GM03348 (cell line): ENCODE measurements around the gene GPATCH3.
A peak's percentile ranks its signal among the peaks of the same experiment; 100 is the strongest.
"Not testable (repeated sequence)": the region's sequence is repeated elsewhere in the genome, so short reads cannot be mapped to it uniquely, and the experiment has no call there.

Experiments used
- DNase-seq: peaks from one replicate; pipeline ENCODE4 v3.0.0; 2012; ENCODE audit warnings: low spot score

GPATCH3 gene

DNA sequence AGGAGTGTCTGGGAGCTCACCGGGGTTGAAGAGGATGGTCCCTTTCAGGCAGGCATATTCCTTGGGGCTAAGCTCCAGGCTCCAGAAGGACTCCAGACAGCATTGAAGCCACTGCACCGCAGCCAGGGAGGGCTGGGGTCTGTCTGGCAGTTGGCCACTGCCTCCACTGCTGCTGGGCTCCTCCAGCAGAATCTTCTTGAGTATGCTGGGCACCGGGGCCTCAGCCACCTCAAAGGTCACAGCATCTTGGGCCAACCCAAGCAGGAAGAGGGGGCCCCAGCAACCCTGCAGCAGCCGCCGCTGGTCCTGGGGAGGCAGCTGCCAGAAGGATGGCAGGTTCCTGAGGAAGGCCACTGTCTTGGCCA, 13.1 kb upstream of the GPATCH3 start:
- no peak for DNase-seq

DNA sequence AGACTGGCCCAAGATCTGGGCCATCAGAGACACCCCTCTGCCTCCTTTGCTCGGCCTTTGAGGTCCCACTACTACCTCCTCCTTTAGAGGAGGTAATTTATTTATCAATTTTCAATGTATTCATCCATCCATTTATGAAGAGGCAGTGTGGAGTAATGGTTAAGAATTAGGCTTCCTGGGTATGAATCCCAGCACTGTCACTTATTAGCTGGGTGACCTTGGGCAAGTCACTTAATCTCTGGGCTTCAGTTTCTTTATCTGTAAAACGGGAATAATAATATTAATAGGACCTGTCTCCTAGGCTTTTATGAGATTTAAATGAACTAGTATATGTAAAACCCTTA, 11.9 kb upstream of the GPATCH3 start:
- DNase-seq = no peak

DNA sequence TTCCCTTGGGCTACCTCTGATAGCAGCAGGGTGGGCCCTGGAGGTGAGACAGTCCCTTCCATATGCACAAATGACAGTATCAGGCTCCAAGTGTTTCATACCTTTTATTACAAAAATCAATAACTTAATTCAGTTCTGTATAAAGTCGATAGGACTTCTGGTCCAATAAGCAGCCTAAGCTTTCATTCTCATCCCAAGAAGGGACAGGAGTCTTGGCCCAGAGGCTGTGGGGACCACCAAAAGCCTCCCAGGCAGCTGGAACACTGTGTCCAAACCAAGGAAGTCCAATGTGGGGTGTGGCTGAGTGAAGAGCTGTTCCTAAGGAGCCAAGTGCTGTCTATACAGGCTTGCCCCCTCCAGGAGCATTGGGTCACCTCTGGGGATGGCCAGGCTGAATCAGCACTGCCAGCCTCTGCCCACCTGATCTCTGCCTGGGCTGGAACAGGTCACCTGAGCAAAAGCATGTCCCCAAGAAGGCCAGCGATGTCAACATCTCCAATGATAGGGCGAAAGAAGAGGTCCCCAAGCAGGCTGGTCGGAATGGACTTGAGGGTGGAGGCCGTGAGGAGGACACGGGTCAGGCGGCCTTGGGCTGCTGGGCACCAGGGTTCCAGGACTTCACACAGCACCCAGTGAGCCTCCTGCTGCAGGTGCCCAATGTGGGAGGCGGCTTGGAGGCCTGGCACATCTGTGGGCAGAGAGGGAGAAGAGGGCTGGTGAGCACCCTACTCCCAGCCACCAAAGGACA, 11.3 kb upstream of the GPATCH3 start:
- no peak for DNase-seq

DNA sequence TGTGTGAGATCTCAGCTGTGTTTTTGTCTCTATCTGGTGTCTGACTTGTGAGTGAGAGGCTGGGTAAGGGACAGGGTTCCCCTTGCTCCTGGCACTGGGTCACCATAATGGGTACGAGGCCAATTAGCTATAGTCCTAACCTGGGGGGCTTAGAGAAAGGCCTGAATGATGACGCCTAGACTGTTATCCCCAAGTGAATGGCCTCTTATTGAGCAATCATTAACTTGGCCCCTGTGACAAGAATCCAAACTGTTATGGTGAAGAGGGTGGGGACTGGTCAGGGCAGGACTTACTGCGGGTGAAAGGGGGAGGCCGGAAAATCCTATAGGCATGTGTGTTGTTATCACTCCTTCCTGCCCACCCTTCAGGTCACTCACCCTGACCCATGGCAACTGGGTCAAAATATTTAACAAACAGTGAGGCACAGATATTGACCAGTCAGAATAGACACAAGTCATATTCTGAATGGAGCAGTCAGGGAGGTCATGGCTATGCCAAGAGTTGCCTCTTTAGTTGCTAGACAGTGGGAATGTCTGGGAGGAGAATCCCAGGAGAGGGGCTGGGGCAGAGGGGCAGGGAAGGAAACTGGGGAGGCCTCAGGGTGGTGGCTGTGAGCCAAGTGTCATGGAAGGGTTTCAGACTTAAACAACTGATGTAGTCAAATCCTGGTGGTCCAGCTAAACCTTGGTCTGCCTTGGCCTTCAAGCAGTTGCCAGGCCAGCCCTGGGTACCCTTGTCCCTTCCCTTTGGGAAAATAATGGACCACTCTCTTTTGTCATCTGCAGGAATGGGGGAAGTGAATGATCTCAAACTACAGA, 10.3 kb upstream of the GPATCH3 start:
- DNase-seq = no peak

DNA sequence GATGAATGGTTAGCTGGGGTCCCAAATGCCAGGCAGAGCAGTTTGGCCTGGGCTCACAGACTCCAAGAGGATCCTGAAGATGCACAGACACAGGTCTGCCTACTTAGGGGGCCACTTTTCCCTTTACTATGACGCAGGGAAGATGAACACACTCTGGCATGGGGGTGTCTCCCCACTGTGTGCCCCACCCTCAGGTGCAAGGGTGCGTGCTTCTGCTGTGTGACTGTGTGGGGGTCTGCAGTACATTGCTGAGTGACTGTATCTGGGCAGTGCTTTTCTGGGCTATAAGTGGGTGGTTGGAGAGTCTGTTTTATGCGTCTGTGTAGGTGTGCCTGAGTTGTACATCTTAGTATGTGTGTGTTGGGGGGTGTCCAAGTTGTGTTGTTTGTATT, 9.7 kb upstream of the GPATCH3 start:
- no peak for DNase-seq

DNA sequence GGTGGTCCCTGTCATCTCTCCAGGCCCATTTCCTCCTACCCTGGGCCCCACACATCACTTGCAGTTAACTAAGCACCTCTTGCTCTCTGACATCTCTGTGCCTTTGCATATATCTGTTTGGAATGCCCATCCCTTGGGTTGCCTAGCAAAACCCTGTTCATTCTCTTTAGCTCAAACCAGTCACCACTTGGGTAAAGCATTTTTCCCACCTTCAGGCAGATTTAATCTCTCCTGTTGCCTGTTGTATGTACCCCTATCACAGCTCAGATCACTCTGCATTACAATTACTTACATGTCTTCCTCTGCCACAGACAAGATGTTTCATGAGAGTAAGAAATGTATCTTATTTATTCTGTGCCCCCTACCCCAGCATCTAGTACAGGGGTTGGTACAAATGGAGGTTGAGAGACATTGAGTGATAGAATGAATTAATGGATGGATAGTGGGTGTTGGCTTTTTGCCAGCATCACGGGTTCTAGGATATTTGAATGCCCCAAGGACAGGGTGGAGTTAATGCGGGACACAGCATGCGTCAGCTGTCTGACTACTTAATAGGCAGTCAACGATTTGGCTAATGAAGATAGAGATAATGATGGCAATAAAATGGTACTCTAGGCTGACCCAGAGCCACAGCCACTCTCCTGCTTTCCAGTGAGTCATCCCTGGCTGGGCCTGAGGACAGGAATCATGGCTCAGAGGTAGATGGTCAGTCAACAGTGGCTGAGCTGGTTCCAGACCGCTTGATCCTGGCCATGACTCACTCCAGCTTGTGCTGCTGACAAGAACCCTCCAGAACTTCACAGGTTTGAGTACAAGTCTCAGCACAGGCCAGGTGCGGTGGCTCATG, 7.0 kb upstream of the GPATCH3 start:
- peak; percentile 81 for DNase-seq

DNA sequence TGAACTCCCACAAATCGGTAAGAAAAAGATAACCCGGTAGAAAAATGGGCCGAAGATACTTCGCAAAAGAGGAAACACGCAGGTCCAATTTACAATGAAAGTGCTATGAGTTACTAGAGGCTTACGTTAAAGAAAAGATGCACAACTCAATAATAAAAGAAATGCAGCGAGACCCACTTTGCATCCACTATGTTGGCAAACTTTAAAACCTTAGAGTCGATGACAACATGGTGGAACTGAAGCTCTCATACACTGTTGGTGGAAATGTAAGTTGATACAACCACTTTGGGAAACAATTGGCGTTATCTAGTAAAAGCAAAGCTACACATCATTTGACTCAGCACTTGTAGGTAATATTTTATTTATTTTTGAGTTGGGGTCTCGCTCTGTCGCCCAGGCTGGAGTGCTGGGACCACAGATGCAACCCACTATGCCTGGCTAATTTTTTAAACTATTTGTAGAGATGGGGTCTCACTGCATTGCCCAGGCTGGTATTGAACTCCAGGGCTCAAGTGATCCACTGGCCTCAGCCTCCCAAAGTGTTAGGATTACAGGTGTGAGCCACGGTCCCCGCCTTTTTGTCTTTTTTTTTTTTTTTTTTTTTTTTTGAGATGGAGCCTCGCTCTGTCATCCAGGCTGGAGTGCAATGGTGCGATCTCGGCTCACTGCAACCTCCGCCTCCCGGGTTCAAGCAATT, 696 bp upstream of the GPATCH3 start:
- DNase-seq = no peak

DNA sequence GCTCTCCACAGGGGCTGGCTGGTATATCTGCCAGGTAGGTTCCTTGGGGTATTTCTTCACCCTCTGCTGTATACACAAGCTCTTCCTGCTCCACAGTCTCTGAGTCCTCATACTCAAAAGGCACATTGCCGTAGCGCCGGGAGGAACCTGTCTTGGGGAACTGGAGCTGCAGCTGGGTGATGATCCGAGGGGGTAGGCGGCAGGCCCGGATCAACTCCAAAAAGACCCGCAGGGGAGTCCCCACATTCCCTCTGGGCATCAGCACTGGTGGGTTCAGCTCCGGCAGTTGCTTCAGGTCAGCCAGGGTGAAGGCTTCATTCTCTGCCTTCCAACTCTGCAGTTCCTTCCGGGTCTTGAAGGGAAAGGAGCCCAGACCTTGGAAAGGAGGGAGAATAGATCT, 2.9 kb downstream of the GPATCH3 start:
- no peak for DNase-seq

DNA sequence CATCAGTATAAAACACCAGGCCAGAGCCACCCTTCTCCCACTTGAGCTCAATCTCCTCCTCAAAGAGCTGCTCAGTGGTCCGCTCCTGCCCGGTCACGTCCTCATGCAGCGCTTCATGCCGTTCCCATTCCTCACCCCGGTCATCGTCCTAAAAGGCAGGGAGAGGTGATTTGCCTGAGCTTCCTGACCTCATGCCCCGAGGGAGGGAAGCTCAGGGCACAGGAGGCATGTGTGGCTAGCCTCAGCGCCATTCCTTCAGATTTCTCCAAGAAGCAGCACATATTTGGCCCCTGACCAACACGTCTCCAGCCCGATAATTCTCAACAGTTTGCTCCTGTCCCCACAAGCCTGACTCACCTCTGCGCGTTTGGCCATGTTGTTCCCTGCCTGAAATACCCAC, 6.0 kb downstream of the GPATCH3 start:
- DNase-seq = no peak

DNA sequence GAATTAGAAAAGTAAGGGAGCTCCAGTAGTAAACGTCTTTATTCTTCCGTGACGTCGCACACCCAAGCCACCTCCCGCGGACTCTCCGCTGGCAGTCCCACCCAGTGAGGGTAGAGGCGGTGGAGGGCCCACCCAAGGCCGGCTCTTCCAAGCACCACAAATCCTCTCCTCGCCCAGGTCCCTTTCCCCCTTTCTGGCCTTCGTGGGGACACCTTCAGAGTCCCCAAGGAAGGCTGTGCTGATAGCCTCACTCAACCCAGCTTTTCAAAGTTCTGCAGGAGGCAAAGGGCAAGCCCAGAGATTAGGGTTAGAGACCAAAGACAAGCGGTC, 9.8 kb downstream of the GPATCH3 start:
- no peak for DNase-seq

DNA sequence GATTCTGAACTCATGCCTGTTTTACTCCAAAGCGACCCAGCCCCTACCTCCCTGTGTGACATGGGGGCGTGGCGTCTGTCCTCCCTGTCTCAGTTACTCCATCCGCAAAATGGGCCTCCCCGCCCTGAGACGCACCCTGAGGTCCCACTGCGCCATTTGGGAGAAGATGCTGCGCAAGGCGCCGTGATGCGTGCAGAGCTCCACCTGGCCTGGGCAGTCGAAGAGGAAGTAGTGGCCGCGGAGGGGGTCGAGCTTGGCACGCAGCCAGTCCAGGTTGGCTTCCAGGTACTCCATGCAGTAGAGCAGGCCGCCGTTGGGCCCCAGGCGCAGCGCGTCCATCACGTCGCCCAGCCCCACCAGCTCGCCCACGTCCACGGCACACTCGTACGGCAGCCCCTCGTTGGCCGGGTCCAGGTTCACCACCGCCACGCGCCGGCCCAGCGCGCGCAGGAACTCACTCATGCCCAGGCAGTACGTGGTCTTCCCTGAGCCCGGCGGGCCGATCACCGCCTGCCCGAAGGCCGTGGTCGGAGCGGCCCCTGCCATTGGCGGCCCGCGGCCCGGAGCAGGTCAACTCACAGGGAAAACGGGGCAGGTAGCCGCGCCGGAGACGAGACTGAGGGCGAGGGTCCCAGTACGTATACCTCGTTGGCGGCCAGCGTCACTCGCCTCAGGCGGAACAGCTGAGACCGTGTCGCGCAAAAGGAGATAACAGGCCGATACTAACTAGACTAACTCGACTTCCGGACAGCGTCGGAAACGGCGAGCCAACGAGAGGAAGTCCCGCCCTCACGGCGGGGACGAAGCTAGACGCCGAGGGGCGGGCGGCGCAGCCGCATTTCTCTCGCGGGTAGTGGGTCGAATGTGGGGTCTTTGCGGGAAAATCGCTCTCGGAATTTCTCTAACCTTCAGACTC, 10.5 kb downstream of the GPATCH3 start, which contains the start of gene GPN2:
Gene GPN2 (minus strand): TSS at position 733 of the 916 bp plus-strand sequence. CDS start 187 bp downstream, at position 546.
- DNase-seq = peak; percentile 93

DNA sequence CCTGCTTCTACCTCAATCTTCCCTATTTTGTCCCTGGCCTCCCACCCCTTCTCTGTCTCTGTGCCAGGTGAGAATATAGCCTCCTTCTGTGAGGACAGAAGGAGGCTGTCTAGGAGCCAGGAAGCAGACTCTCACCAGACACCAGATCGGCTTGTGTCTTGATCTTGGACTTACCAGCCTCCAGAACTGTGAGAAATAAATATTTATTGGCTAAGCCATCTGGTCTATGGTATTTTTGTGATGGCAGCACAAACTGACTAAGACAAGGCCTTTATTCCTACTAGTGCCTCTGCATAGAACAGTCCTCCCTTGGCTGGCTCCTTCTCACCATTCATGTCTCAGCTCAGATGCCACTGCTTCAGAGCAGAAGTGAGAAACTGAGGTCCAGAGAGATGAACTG, 12.0 kb downstream of the GPATCH3 start:
- DNase-seq = no peak

DNA sequence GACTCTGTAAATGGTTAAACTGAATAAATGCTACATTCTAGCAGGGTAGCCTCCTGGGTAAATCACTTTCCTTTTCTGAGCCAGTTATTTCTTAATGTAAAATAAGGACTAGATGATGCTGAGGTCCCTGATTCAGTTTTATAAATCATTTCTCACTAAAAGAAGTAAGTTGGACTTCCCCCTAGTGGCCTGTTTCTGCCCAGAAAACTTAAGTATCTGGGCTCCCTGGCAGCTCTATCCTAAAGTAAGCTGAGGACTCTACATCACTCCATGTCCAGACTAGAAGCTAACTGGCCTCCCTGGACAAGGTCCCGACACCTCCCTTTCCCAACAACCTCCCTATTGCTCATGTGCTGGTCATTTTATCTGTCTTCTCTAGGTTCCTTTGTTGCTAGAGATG, 13.1 kb downstream of the GPATCH3 start:
- peak; percentile 53 for DNase-seq

DNA sequence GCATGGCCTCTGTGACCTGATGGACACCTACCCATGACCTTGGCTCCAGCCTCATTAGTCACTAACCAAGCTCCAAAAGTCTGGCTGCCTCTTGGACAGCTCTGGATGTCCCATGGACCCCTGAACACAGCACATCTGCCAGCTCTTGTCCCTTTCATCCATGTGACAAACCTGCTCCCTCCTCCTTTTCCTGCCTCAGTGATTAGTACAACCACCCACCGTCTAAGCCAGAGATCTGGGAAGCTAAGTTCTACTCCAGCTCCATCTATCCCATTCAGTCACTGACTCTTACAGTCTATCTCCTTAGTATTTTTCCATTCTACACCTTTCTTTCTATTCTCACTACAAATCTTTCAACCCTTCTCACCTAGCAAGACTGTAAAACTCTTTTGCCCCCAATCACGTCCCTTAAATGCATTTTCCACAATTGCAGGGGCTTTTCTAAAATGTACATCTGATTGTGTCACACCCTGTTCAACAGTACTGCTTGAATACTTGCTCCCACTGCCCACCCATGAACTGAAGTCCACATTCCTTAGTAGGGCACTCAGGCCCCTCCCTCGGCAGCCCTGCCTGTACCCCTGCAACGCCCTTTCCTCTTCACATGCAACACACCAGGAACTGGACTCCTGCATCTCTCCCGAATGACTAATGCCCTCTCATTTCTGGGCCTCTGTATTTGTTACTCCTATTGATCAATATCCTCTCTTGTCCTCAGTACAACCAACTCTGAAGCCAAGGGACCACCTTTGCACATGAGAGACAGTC, 17.4 kb downstream of the GPATCH3 start:
- DNase-seq = no peak

DNA sequence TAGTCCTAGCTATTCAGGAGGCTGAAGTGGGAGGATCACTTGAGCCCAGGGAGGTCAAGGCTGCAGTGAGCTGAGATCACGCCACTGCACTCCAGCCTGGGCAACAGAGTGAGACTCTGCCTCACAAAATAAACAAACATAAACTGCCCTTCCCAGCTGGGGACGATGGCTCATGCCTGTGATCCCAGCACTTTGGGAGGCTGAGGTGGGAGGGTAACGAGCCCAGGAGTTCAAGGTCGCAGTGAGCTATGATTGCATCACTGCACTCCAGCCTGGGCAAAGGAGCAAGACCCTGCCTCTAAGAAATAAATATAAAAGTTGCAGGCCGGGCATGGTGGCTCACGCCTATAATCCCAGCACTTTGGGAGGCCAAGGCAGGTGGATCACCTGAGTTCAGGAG, 18.7 kb downstream of the GPATCH3 start:
- not testable (repeated sequence) for DNase-seq

DNA sequence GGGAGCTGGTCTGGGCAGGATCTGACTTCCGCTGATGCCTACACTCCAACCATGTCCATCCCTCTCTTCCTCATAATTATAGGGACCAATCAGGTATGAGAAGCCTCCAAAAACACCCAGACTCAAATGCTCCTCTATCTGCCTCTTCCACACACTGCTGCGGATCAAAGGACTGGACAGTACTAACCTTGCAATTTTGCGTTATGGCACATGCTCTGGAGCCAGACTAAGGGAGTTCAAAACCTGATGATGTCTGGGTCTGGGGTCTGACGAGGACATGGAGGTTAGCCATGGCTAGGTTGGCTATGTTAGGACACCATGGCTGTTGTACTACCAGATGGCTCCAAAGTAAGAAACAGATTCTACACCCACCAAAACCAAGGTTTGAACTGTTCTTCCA, 20.5 kb downstream of the GPATCH3 start:
- DNase-seq = no peak

DNA sequence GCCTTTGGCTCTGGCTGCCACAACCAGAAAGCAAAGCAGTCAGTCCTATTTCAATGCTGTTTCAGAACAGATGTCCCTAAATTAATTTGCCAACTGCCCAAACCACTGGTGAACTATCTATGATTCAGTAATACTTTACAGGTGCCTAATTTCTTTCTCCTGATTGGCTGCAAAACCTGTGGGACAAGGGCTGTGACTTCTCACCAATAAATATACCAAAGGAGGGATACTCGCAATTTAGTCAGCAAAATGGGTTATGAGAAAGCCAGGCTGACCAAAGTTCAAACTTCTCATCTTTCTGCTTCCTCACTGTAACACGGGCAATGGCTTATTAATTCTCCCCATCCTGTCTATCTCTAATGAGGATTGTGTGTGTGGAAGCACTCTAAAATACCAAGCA, 22.9 kb downstream of the GPATCH3 start:
- DNase-seq = no peak

DNA sequence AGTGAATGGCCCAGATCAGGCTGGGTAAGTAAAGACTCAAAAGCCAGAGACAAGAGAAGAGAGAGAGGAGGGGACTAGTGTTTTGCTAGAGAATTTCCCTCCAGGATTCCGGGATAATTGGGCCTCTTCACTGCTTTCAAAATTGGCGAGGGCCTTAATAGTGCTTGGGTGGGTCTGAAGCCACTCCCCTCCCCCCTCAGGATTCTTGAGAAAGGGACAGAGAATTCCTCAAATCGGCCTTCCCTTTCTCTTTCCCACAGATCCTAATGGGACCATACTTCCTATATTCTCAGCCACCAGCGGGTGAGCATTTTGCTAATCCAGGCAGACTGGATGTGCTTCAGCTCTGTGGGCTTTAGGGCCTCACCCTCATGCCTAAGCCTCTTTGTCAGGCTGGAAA, 25.4 kb downstream of the GPATCH3 start:
- DNase-seq = no peak

DNA sequence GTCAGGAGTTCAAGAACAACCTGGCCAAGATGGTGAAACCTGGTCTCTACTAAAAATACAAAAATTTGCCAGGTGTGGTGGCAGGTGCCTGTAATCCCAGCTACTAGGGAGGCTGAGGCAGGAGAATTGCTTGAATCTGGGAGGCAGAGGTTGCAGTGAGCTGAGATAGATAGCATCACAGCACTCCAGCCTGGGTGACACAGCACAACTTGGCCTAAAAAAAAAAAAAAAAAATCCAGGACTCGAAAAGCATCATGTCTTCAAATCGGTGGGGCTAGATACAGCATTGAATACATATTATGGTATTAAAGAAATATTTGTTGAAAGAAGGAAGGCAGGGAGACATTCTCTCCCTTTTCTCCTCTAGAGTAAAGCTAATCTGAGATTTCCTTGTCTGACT, 27.2 kb downstream of the GPATCH3 start:
- DNase-seq = not testable (repeated sequence)
